Neural progenitor cell (in vitro differentiated cells): ENCODE measurements around the gene MDC1.
"Not testable (repeated sequence)": the region's sequence is repeated elsewhere in the genome, so short reads cannot be mapped to it uniquely, and the experiment has no call there.

Experiments
- EZH2 ChIP-seq: fragments of 200-600 bp; sonication (generic); IDR thresholded peaks from 2 replicates; pipeline ENCODE4 v1.6.1; 2017; ENCODE audit warnings: antibody characterized with exemption, mild to moderate bottlenecking, moderate library complexity
- EZH2phosphoT487 ChIP-seq: fragments of 200-600 bp; sonication (generic); IDR thresholded peaks from 2 replicates; pipeline ENCODE4 v1.6.1; 2017; ENCODE audit warnings: antibody characterized with exemption
- TF ChIP-seq, protein P1 (sequence below): fragments of 200-600 bp; sonication (generic); IDR thresholded peaks from 2 replicates; pipeline ENCODE4 v1.5.1; 2017; ENCODE audit warnings: antibody characterized with exemption, mild to moderate bottlenecking

DNA sequence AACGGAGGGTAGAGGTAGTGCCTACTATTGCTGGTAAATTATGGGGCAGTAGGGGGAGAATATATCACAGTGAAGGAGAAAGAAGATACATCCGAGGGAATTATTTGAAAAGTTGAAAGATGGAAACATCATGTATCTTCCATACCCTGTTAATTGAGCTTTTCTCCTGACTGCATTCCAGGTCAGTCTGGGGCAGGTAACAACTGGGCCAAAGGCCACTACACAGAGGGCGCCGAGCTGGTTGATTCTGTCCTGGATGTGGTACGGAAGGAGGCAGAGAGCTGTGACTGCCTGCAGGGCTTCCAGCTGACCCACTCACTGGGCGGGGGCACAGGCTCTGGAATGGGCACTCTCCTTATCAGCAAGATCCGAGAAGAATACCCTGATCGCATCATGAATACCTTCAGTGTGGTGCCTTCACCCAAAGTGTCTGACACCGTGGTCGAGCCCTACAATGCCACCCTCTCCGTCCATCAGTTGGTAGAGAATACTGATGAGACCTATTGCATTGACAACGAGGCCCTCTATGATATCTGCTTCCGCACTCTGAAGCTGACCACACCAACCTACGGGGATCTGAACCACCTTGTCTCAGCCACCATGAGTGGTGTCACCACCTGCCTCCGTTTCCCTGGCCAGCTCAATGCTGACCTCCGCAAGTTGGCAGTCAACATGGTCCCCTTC lies 6.2 kb upstream of the MDC1 start:
- TF ChIP-seq, protein P1, sequence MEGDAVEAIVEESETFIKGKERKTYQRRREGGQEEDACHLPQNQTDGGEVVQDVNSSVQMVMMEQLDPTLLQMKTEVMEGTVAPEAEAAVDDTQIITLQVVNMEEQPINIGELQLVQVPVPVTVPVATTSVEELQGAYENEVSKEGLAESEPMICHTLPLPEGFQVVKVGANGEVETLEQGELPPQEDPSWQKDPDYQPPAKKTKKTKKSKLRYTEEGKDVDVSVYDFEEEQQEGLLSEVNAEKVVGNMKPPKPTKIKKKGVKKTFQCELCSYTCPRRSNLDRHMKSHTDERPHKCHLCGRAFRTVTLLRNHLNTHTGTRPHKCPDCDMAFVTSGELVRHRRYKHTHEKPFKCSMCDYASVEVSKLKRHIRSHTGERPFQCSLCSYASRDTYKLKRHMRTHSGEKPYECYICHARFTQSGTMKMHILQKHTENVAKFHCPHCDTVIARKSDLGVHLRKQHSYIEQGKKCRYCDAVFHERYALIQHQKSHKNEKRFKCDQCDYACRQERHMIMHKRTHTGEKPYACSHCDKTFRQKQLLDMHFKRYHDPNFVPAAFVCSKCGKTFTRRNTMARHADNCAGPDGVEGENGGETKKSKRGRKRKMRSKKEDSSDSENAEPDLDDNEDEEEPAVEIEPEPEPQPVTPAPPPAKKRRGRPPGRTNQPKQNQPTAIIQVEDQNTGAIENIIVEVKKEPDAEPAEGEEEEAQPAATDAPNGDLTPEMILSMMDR, result not testable (repeated sequence)
- TF ChIP-seq EZH2, EZH2phosphoT487: not testable (repeated sequence)
